Measurements from ENCODE around the gene ATPAF1.

The ATPAF1 gene

GRCh38 chr1:46689897-46690296, 21.7 kb upstream of the ATPAF1 start:
- Histone ChIP-seq H4K20me1 (ENCODE audit: insufficient read depth, low read length, poor library complexity, severe bottlenecking) (no peaks in the 10 kb centered on the region), H3K9ac (ENCODE audit: low read depth, low read length, poor library complexity, severe bottlenecking) (peak overlapping the region; percentile 51), H2AFZ (ENCODE audit: low read length) (no peak overlapping the region), H3K27me3 (ENCODE audit: insufficient read depth, low read length, poor library complexity, severe bottlenecking) (no peaks in the 10 kb centered on the region), H3K4me1 (ENCODE audit: insufficient read depth, low read length, poor library complexity, severe bottlenecking) (peaks cover 88% of the 10 kb centered on the region), H3K36me3 (ENCODE audit: insufficient read depth, low read length) (peaks cover 65% of the 10 kb centered on the region), H3F3A (ENCODE audit: low read depth) (peaks cover 24% of the 10 kb centered on the region), H3K9me3 (ENCODE audit: insufficient read depth, low read depth, low read length) (no peaks in the 10 kb centered on the region), H3K9me2 (replicated peaks; ENCODE audit: low read depth, low read length) (no peaks in the 10 kb centered on the region), H3K4me3 (ENCODE audit: low read length, poor library complexity, severe bottlenecking) (no peak overlapping the region), H3K79me2 (ENCODE audit: insufficient read depth, low read length) (peaks cover 31% of the 10 kb centered on the region), H3K4me2 (ENCODE audit: low read depth, low read length, poor library complexity, severe bottlenecking) (peak overlapping the region; percentile 71)
- TF ChIP-seq EZH2phosphoT487 (IDR thresholded peaks at IDR 0.05; ENCODE audit: borderline replicate concordance) (no peak), CTCF (conservative IDR thresholded peaks at IDR 0.05; ENCODE audit: low read length) (no peak)

- peaks cover 24% of the 10 kb centered on the region for H3F3A ChIP-seq (ENCODE audit: low read depth)
- peak overlapping the region; percentile 35 for H3K4me3 ChIP-seq (ENCODE audit: low read length, poor library complexity, severe bottlenecking)
- H3K9me2 ChIP-seq (replicated peaks; ENCODE audit: low read depth, low read length) = no peaks in the 10 kb centered on the region
- peak overlapping the region; percentile 71 for H3K4me2 ChIP-seq (ENCODE audit: low read depth, low read length, poor library complexity, severe bottlenecking)
- peak overlapping the region; percentile 51 for H3K9ac ChIP-seq (ENCODE audit: low read depth, low read length, poor library complexity, severe bottlenecking)
- H3K27me3 ChIP-seq (ENCODE audit: insufficient read depth, low read length, poor library complexity, severe bottlenecking) = no peaks in the 10 kb centered on the region
- no peaks in the 10 kb centered on the region for H4K20me1 ChIP-seq (ENCODE audit: insufficient read depth, low read length, poor library complexity, severe bottlenecking)
- peaks cover 70% of the 10 kb centered on the region for H3K36me3 ChIP-seq (ENCODE audit: insufficient read depth, low read length)
- H3K4me1 ChIP-seq (ENCODE audit: insufficient read depth, low read length, poor library complexity, severe bottlenecking) = peaks cover 94% of the 10 kb centered on the region
- no peak overlapping the region for H2AFZ ChIP-seq (ENCODE audit: low read length)
- H3K9me3 ChIP-seq (ENCODE audit: insufficient read depth, low read depth, low read length) = no peaks in the 10 kb centered on the region
- TF ChIP-seq CTCF (conservative IDR thresholded peaks at IDR 0.05; ENCODE audit: low read length) (no peak), EZH2phosphoT487 (IDR thresholded peaks at IDR 0.05; ENCODE audit: borderline replicate concordance) (no peak)
- peaks cover 31% of the 10 kb centered on the region for H3K79me2 ChIP-seq (ENCODE audit: insufficient read depth, low read length)
Measured at GRCh38 chr1:46689356-46689755, 21.2 kb upstream of the ATPAF1 start.

GRCh38 chr1:46687921-46688509, 19.9 kb upstream of the ATPAF1 start:
- TF ChIP-seq EZH2phosphoT487 (IDR thresholded peaks at IDR 0.05; ENCODE audit: borderline replicate concordance) (no peak), CTCF (conservative IDR thresholded peaks at IDR 0.05; ENCODE audit: low read length) (no peak)
- Histone ChIP-seq H4K20me1 (ENCODE audit: insufficient read depth, low read length, poor library complexity, severe bottlenecking) (no peaks in the 10 kb centered on the region), H3K27me3 (ENCODE audit: insufficient read depth, low read length, poor library complexity, severe bottlenecking) (no peaks in the 10 kb centered on the region), H3K9me2 (replicated peaks; ENCODE audit: low read depth, low read length) (no peaks in the 10 kb centered on the region), H3F3A (ENCODE audit: low read depth) (peaks cover 24% of the 10 kb centered on the region), H3K9me3 (ENCODE audit: insufficient read depth, low read depth, low read length) (no peaks in the 10 kb centered on the region), H3K79me2 (ENCODE audit: insufficient read depth, low read length) (peaks cover 23% of the 10 kb centered on the region), H3K4me2 (ENCODE audit: low read depth, low read length, poor library complexity, severe bottlenecking) (peak overlapping the region; percentile 71), H3K36me3 (ENCODE audit: insufficient read depth, low read length) (peaks cover 84% of the 10 kb centered on the region), H3K4me1 (ENCODE audit: insufficient read depth, low read length, poor library complexity, severe bottlenecking) (peaks cover 88% of the 10 kb centered on the region), H2AFZ (ENCODE audit: low read length) (no peak overlapping the region), H3K4me3 (ENCODE audit: low read length, poor library complexity, severe bottlenecking) (peak overlapping the region; percentile 41), H3K9ac (ENCODE audit: low read depth, low read length, poor library complexity, severe bottlenecking) (peak overlapping the region; percentile 51)
